Activated effector memory CD4-positive, alpha-beta T cell treated with anti-CD3 and anti-CD28 coated beads, Interleukin-2, amount 50 U/mL, for 16 hours (primary cell): ENCODE data around the gene CCNG2.

Source experiments
- DNase-seq: peaks from one replicate; pipeline ENCODE4 v3.0.0-alpha.2; 2020

Gene CCNG2

DNA sequence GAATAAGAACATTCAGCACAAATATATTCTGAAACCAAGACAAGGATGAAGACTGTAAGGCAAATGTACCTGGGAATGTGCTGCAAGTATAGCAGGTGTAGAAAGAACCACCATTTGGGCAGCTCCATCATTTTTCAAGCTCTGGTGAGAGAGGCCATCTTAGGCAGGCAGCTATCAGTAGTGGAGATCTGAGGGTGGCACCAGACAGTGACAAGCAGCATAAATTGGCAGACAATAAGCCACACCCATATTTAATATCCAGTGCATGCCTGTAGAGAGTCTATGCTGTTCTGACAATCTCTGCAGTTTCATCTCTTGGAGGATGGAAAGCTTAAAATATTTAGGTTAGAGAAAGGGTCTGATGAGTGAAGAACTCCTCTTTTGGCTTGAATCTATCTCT lies 22.5 kb downstream of the CCNG2 start:
- no peak for DNase-seq

- no peak for DNase-seq
Observed at GRCh38 chr4:77181720-77182119, 24.7 kb downstream of the CCNG2 start.

GRCh38 chr4:77183777-77184420 lies 26.9 kb downstream of the CCNG2 start:
- DNase-seq = no peak

DNA sequence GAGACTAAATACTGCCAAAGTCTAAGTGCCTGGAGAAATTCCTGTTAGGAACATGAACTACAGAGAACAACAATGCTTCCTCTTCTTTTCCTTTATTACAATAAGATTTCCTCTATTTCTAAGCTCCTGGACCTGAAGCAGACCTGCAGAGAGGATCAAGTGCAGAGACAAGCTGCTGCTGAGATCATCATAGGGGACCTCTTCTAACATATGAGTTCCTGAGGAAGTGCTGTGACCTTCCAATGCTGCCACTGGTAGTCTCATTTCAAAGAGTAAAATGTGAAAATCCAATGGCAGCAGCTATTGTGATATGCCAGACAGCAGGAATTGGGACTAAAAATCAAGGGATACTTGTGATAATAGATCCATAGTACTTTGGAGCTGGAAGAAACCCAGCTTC lies 28.0 kb downstream of the CCNG2 start:
- no peak for DNase-seq

DNA sequence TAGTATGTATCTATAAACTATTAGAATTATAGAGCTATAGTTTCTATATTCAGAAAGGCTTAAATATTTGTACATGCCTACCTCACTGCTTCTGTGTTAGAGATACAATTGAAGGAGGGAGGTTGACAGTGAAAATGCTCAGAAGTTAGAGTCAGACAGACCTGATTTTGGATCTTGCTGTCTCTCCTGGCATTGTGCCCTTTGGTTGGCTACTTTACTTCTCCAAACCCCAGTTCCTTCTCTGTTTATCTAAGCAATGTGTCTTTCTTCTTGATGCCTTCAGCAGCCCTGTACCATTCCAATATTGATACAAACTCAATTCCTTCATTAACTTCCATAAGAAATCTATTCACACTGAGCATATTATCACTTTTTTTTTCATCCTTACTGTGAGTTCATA lies 28.7 kb downstream of the CCNG2 start:
- no peak for DNase-seq

DNA sequence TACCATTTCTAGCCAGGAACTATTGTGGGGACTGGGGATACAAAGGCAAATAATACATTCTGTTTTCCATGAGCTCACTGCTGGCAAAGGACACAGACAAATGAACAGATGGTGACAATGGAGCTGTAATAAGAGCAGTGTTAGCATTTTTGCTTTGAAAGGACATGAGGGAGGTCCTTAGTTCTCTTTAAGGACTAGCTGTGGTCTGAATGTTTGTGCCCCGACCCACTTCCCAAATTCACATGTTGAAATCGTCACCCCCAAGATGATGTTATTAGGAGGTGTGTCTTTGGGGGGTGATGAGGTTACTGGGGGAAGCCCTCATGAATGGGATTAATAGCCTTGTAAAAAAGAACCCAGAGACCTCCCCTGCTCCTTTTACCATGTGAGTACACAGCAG lies 30.3 kb downstream of the CCNG2 start:
- DNase-seq = no peak

GRCh38 chr4:77188498-77189220 lies 31.7 kb downstream of the CCNG2 start:
- no peak for DNase-seq

DNA sequence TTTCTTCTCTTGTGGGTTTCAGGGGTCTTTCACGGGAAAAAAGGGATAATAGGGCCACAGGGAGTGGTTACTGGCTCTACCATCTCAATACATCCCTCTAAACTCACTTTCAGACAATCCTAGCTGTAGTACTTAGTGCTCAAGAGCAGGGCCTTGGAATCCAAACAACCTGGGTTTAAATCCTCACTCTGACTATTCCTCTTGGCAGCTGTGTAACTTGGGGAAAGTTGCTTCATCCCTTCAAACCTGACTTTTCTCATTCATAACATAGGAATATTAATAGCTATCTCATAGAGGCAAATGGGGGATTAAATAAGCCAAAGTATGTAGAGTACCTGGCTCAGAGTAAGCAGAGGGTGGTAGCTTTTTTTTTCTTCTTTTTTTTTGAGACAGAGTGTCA lies 32.4 kb downstream of the CCNG2 start:
- DNase-seq = no peak

- DNase-seq = no peak
Observed at GRCh38 chr4:77190053-77190452, 33.0 kb downstream of the CCNG2 start.

- DNase-seq = no peak
Observed at GRCh38 chr4:77193046-77193445, 36.0 kb downstream of the CCNG2 start.

- DNase-seq = peak; percentile 90
Observed at GRCh38 chr4:77193511-77194102, 36.6 kb downstream of the CCNG2 start.

- DNase-seq = no peak
Observed at GRCh38 chr4:77194366-77194765, 37.4 kb downstream of the CCNG2 start.

DNA sequence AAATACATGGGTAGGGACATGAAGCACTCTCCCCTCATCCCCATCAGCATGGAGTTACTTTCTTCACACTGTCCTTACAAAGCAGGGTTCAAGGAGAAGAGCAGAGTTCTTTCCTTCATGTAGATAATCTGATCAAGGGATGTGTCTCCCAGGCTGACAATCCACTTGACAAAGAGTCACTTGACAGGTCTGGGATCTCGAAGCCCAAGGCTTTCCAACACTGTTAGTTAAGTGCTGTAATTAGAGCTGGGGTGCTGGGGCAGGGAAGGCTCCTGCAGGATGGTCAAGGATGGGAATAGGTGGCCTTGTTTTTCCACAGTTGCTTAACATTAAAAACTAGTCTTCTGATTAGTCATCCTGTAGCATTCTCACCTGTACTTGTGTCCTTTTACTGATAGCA lies 38.0 kb downstream of the CCNG2 start:
- DNase-seq = no peak

DNA sequence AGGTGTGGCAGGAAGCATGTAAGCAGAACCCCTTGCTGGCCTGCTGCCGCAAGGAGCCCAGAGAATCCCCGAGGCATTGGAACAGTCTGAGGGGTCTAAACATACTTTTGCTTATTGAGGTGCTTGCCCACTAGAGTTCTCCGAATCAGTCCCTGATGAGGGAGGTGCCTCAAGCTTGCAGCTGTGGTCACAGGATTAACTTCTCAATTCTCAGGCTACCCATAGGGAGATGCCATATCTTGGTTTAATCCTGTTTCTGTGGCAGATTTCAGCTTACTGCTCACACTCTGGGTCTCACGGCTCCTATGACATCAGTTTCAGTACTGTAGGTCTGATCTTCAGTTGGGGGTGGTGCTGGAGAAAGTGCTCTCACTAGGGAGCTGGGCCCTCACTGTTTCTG lies 39.9 kb downstream of the CCNG2 start:
- DNase-seq = no peak

DNA sequence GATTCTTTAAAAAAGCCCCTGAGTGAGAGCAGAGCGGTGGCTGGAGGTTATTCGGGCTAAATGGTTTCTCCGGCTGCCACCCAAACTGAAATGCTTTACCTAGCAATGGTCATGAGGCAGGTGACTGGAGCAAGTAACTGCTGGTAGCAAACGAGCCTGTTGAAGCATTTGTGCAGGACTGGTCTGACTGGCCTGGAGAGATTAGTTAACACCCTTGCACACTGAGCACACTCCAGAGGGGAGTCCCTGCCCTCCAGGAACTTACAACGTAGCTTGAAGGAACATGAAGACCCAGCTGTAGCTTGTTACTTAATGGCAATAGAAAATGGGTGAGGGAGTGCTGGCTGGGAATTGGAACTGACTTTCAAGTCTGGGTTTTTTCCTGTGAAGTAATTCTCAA lies 40.4 kb downstream of the CCNG2 start:
- DNase-seq = no peak

- DNase-seq = no peak
Observed at GRCh38 chr4:77197831-77198230, 40.8 kb downstream of the CCNG2 start.

DNA sequence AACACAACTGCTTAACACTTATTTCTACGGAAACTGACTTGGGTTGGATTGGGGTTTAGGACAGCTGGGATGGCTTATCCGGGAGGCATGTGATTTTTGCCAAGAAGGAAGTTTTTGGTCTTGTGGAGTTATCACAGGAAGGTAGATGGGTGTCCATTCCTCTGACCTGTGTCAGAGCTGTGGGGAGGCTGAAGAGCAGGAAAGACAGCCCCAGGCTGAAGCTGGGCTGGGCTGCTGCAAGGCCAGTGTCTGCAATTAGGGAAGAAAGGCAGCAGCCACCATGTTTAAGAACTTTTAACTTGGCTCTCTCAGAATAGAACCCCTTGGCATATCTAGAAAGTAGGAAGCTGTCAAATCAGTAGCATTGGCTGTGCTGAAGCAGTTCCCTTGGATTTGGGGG lies 42.3 kb downstream of the CCNG2 start:
- DNase-seq = no peak

DNA sequence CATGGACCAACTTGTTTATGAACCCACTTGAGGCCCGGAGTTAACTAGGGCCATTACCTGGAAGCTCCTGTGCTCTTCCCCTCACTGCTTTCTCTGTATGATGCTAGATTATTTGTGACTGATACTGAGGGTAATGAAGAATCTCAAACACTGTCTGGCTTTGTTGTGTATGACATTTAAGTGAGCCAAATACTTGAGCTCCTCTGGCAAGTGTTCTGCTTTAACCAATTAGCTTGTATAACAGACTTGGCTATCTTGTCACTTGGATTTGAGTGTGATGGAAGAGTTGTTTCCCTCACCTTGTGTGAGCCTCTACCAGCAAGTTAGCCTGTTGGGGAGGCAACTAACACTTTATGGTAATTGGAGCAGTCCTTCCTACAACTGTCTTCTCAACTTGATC lies 42.7 kb downstream of the CCNG2 start:
- no peak for DNase-seq

- DNase-seq = no peak
Observed at GRCh38 chr4:77201343-77201742, 44.3 kb downstream of the CCNG2 start.

DNA sequence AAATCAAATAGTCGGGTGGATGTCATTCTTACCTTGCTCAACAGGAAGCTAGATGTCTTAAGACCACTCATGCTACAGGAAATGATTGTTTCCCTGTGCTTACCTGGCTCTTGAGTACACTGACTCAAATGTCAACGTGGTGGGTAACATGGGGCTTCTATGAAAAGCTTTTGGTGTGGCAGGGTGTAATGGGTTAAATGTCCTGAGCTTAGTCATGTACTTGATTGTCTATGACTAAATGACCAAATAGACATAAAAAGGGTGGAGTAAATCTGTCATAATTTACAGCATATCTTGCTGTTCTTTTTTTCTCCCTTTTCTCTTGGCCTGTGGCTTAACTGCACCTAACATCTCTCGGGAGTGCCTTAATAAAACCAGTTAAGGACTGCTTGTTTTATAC lies 44.9 kb downstream of the CCNG2 start:
- no peak for DNase-seq

DNA sequence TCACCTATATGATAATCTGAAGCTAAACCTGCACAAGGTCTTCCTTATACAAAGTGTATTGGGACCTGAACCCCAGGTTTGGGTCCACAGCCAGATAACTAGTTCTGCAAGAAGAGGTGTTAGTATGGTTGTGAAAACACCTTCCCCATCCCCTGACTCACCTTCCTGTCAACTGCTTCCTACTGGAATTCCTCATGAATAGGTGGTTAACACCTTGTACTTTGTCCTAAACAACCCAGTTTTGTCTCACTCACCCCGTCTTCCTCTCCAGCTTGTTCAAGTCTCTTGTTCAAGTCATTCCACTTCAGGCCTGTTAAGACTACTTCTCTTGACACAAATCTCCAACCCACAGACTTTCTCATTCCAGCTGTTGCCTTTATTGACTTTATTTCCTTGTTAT lies 45.5 kb downstream of the CCNG2 start:
- no peak for DNase-seq

DNA sequence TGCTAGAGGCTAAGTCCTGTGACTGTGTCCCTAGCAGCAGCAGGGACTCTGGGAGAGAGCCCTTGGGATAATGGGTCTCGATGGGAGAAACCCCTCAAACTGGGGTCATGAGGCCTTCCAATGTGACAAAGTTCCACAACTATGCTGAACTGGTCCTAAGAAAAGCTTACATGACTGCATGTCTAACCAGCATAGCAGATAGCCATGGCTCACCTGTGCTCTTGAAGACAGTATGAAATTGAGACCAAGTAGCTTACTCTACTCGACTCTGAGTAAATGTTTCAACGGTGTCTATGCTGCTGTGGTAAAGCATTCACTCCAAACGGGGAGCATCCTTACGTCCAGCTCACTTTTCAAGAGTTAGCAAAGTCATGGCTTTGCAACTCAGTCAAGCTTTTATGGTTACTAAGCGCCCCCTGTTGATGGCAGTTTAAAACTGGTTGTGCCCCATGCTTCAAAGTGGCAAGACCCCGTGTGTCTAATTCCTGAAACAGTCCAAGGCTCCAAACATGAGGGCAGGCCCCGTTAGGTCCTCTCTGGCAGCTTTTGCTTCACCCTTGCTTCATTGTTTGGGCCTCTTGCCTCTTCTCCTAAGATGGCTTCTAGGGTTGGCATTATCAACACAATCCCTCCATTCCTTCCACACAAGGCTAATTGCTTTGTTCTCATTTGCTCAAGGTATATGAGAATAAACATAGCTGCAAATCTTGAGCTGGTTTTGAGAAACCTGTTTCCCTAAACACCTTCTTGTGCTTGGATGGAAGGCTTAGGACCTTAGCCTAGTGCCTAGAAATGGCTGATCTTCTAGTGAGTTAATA lies 46.6 kb downstream of the CCNG2 start:
- peak; percentile 82 for DNase-seq

DNA sequence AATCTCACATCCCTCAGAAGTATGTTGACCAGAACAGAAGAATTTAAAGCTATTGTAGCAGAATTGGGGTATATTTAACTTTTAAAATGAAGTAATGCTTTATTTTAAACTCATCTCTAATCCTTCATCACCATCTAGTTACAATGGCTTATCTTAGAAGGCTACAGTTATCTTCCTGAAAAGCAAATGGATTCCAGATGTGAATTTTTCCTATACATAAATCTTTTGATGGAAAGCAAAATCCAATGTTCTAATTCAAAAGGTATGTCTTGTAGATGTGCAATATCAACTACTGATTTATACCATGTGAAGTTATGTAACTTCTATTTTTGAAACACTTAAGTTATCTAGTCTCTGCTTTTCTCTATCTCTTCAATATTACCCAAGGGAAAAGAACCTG lies 47.6 kb downstream of the CCNG2 start:
- DNase-seq = no peak

DNA sequence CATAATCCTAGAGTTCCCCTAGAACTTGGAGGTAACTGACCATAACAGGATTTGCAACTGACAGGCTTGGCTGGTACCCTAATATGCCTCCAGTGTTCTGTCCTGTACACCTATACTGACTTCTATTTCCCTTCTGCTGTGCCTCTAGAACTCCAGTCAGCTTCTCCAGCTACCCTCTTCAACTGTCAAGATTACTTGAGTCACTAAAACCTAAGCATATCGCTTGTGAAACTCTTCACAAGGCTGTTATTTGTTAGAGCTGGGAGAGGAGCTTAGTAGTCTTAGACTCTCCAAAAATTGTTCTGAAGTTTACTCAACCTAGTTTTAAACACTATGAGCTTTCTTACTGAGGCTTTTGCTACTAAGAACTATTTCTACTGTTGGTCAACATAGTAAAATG lies 52.0 kb downstream of the CCNG2 start:
- DNase-seq = no peak
